Uterus (tissue), 2 donors: ENCODE data around the gene PODXL.

Experiments used
- CTCF ChIP-seq, 4 experiments: fragments of 200-600 bp in 2 of 4; fragments of 450-650 bp in 2 of 4; sonication (generic) in 2 of 4; IDR thresholded peaks; one replicate each; pipeline ENCODE4 v1.5.1; 2016 to 2019; ENCODE audit warnings: antibody characterized with exemption in 4 of 4, mild to moderate bottlenecking in 2 of 4, moderate library complexity in 1 of 4
- POLR2A ChIP-seq, 2 donors: fragments of 450-650 bp; IDR thresholded peaks; one replicate each; pipeline ENCODE4 v1.6.1; 2016; ENCODE audit warnings: antibody characterized with exemption in 2 of 2, mild to moderate bottlenecking in 1 of 2, moderate library complexity in 1 of 2

GRCh38 chr7:131493081-131493480 lies 63.3 kb downstream of the PODXL start:
- TF ChIP-seq CTCF (IDR thresholded peaks at IDR 0.05), result no peak
- no peak for TF ChIP-seq POLR2A (IDR thresholded peaks at IDR 0.05)
